GM12878 (cell line): ENCODE data around the gene DGLUCY.
"Not testable (repeated sequence)": the region's sequence is repeated elsewhere in the genome, so short reads cannot be mapped to it uniquely, and the experiment has no call there.

ENCODE experiments used
- CEBPB ChIP-seq, 2 experiments: fragments of 150-350 bp in 1 of 2; IDR thresholded peaks; 2 replicates each; pipeline ENCODE4 v1.6.1; 2012 to 2014; ENCODE audit warnings: low read depth in 2 of 2, low read length in 2 of 2, borderline replicate concordance in 1 of 2, inconsistent platforms in 1 of 2
- CHD2 ChIP-seq: IDR thresholded peaks from 2 replicates; pipeline ENCODE4 v1.6.1; 2011; ENCODE audit warnings: low read depth, low read length, improper control_type of control experiment, borderline replicate concordance
- EGR1 ChIP-seq, 2 experiments: IDR thresholded peaks; 1 replicate in 1 of 2; 2 replicates in 1 of 2; pipeline ENCODE4 v1.6.1; 2011 to 2012; ENCODE audit warnings: low read depth in 2 of 2, low read length in 2 of 2, borderline replicate concordance in 1 of 2, mild to moderate bottlenecking in 1 of 2, moderate library complexity in 1 of 2
- EZH2 ChIP-seq: IDR thresholded peaks from 2 replicates; pipeline ENCODE4 v1.6.1; 2012; ENCODE audit warnings: low read depth, mild to moderate bottlenecking, control low read depth, inconsistent platforms, low read length, borderline replicate concordance; ENCODE audit not compliant: control insufficient read depth
- FOXM1 ChIP-seq: IDR thresholded peaks from 2 replicates; pipeline ENCODE4 v1.6.1; 2012; ENCODE audit warnings: low read depth, mild to moderate bottlenecking, inconsistent platforms, low read length, moderate library complexity
- IRF4 ChIP-seq: IDR thresholded peaks from 2 replicates; pipeline ENCODE4 v1.6.1; 2011; ENCODE audit warnings: low read depth, low read length
- MXI1 ChIP-seq: fragments of 150-350 bp; IDR thresholded peaks from 2 replicates; pipeline ENCODE4 v1.6.1; 2011; ENCODE audit warnings: low read depth, mild to moderate bottlenecking, inconsistent platforms, low read length, improper control_type of control experiment
- POLR2A ChIP-seq: IDR thresholded peaks from 2 replicates; pipeline ENCODE4 v1.6.1; 2011; ENCODE audit warnings: low read depth, mild to moderate bottlenecking, low read length
- SP1 ChIP-seq: IDR thresholded peaks from one replicate; pipeline ENCODE4 v1.6.1; 2011; ENCODE audit warnings: low read depth, low read length
- TCF12 ChIP-seq: IDR thresholded peaks from 2 replicates; pipeline ENCODE4 v1.6.1; 2011; ENCODE audit warnings: low read depth, mild to moderate bottlenecking, low read length
- TF ChIP-seq, protein P1 (sequence below), 3 experiments: IDR thresholded peaks in 2 of 3; conservative IDR thresholded peaks in 1 of 3; 2 replicates each; pipeline ENCODE4 v1.5.1; 2011; ENCODE audit warnings: low read depth in 3 of 3, low read length in 3 of 3, mild to moderate bottlenecking in 3 of 3, control low read depth in 2 of 3, moderate library complexity in 2 of 3, inconsistent platforms in 1 of 3, mixed read lengths in 1 of 3; ENCODE audit not compliant: control insufficient read depth in 2 of 3, insufficient read depth in 1 of 3; ENCODE audit errors: extremely low read depth in 1 of 3
- TF ChIP-seq, protein P2 (sequence below): IDR thresholded peaks from 2 replicates; pipeline ENCODE4 v1.6.1; 2012; ENCODE audit warnings: low read length, inconsistent platforms
- TF ChIP-seq, protein P3 (sequence below): IDR thresholded peaks from 2 replicates; pipeline ENCODE4 v1.6.1; 2012; ENCODE audit warnings: mild to moderate bottlenecking, low read depth, low read length
- TF ChIP-seq, protein P4 (sequence below): IDR thresholded peaks from 2 replicates; pipeline ENCODE4 v1.6.1; 2012; ENCODE audit warnings: low read depth, low read length, improper control_type of control experiment

DNA sequence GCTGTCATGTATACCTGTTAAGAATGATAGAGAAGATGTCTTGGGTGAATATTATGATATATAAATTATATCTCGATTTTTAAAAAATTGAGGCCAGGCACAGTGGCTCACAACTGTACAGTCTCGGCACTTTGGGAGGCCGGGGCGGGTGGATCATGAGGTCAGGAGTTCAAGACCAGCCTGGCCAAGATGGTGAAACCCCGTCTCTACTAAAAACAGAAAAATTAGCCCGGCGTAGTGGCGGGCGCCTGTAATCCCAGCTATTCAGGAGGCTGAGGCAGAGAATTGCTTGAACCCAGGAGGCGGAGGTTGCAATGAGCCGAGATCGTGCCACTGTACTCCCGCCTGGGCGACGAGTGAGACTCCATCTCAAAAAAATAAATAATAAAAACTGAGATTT, 152.4 kb downstream of the DGLUCY start:
- not testable (repeated sequence) for TF ChIP-seq CEBPB (IDR thresholded peaks at IDR 0.05; ENCODE audit: borderline replicate concordance in 1 of 2, low read depth in 2 of 2, low read length in 2 of 2); SP1; IRF4; MXI1; FOXM1; TCF12; POLR2A; EZH2; EGR1 (IDR thresholded peaks at IDR 0.05; ENCODE audit: borderline replicate concordance in 1 of 2, low read depth in 2 of 2, low read length in 2 of 2); CHD2
- TF ChIP-seq, protein P1, sequence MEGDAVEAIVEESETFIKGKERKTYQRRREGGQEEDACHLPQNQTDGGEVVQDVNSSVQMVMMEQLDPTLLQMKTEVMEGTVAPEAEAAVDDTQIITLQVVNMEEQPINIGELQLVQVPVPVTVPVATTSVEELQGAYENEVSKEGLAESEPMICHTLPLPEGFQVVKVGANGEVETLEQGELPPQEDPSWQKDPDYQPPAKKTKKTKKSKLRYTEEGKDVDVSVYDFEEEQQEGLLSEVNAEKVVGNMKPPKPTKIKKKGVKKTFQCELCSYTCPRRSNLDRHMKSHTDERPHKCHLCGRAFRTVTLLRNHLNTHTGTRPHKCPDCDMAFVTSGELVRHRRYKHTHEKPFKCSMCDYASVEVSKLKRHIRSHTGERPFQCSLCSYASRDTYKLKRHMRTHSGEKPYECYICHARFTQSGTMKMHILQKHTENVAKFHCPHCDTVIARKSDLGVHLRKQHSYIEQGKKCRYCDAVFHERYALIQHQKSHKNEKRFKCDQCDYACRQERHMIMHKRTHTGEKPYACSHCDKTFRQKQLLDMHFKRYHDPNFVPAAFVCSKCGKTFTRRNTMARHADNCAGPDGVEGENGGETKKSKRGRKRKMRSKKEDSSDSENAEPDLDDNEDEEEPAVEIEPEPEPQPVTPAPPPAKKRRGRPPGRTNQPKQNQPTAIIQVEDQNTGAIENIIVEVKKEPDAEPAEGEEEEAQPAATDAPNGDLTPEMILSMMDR (IDR thresholded peaks at IDR 0.05 in 2 of 3, conservative IDR thresholded peaks at IDR 0.05 in 1 of 3; ENCODE audit: control insufficient read depth in 2 of 3, extremely low read depth in 1 of 3, insufficient read depth in 1 of 3, low read depth in 3 of 3, low read length in 3 of 3), result not testable (repeated sequence)
- TF ChIP-seq, protein P2, sequence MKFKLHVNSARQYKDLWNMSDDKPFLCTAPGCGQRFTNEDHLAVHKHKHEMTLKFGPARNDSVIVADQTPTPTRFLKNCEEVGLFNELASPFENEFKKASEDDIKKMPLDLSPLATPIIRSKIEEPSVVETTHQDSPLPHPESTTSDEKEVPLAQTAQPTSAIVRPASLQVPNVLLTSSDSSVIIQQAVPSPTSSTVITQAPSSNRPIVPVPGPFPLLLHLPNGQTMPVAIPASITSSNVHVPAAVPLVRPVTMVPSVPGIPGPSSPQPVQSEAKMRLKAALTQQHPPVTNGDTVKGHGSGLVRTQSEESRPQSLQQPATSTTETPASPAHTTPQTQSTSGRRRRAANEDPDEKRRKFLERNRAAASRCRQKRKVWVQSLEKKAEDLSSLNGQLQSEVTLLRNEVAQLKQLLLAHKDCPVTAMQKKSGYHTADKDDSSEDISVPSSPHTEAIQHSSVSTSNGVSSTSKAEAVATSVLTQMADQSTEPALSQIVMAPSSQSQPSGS, result not testable (repeated sequence)
- TF ChIP-seq, protein P3, sequence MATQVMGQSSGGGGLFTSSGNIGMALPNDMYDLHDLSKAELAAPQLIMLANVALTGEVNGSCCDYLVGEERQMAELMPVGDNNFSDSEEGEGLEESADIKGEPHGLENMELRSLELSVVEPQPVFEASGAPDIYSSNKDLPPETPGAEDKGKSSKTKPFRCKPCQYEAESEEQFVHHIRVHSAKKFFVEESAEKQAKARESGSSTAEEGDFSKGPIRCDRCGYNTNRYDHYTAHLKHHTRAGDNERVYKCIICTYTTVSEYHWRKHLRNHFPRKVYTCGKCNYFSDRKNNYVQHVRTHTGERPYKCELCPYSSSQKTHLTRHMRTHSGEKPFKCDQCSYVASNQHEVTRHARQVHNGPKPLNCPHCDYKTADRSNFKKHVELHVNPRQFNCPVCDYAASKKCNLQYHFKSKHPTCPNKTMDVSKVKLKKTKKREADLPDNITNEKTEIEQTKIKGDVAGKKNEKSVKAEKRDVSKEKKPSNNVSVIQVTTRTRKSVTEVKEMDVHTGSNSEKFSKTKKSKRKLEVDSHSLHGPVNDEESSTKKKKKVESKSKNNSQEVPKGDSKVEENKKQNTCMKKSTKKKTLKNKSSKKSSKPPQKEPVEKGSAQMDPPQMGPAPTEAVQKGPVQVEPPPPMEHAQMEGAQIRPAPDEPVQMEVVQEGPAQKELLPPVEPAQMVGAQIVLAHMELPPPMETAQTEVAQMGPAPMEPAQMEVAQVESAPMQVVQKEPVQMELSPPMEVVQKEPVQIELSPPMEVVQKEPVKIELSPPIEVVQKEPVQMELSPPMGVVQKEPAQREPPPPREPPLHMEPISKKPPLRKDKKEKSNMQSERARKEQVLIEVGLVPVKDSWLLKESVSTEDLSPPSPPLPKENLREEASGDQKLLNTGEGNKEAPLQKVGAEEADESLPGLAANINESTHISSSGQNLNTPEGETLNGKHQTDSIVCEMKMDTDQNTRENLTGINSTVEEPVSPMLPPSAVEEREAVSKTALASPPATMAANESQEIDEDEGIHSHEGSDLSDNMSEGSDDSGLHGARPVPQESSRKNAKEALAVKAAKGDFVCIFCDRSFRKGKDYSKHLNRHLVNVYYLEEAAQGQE, result not testable (repeated sequence)
- TF ChIP-seq, protein P4, sequence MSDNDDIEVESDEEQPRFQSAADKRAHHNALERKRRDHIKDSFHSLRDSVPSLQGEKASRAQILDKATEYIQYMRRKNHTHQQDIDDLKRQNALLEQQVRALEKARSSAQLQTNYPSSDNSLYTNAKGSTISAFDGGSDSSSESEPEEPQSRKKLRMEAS, result not testable (repeated sequence)
